GM21737 (cell line): ENCODE measurements around the gene MAP3K3.
A peak's percentile ranks its signal among the peaks of the same experiment; 100 is the strongest.

Experiments used
- ATAC-seq: cut with Tn5 transposase; IDR thresholded peaks from one replicate; pipeline ENCODE4 v1.9.1; 2021; ENCODE audit warnings: mild to moderate bottlenecking, moderate library complexity; ENCODE audit not compliant: unreplicated experiment

Gene MAP3K3

GRCh38 chr17:63692195-63692816 is 70.1 kb downstream of the MAP3K3 start:
- no peak for ATAC-seq

GRCh38 chr17:63693411-63694113 is 71.3 kb downstream of the MAP3K3 start:
- no peak for ATAC-seq

GRCh38 chr17:63694229-63694949 is 72.2 kb downstream of the MAP3K3 start:
- ATAC-seq = no peak

- no peak for ATAC-seq
Measured at GRCh38 chr17:63694950-63695773, 72.9 kb downstream of the MAP3K3 start.

- ATAC-seq = no peak
Measured at GRCh38 chr17:63695889-63696288, 73.7 kb downstream of the MAP3K3 start.

GRCh38 chr17:63696381-63696961 is 74.3 kb downstream of the MAP3K3 start:
- no peak for ATAC-seq

- no peak for ATAC-seq
Measured at GRCh38 chr17:63697341-63698286, 75.4 kb downstream of the MAP3K3 start.

- no peak for ATAC-seq
Measured at GRCh38 chr17:63698381-63698885, 76.2 kb downstream of the MAP3K3 start.

- peak; percentile 30 for ATAC-seq
Measured at GRCh38 chr17:63698886-63699637, 76.8 kb downstream of the MAP3K3 start.

- peak; percentile 14 for ATAC-seq
Measured at GRCh38 chr17:63699638-63700527, 77.7 kb downstream of the MAP3K3 start, which contains the start of gene LIMD2. TSS of gene LIMD2 (minus strand) at chr17:63700125. CDS start at chr17:63699298, 827 bp downstream.

GRCh38 chr17:63700528-63701455 is 78.6 kb downstream of the MAP3K3 start:
- ATAC-seq = no peak

- no peak for ATAC-seq
Measured at GRCh38 chr17:63701456-63701820, 79.2 kb downstream of the MAP3K3 start.

- no peak for ATAC-seq
Measured at GRCh38 chr17:63701868-63702720, 79.9 kb downstream of the MAP3K3 start.

- ATAC-seq = no peak
Measured at GRCh38 chr17:63702721-63703015, 80.5 kb downstream of the MAP3K3 start.

GRCh38 chr17:63703029-63703428 is 80.8 kb downstream of the MAP3K3 start:
- ATAC-seq = no peak
